Stimulated activated naive CD4-positive, alpha-beta T cell (primary cell): ENCODE results near the gene PHYH.
A peak's percentile ranks its signal among the peaks of the same experiment; 100 is the strongest.
"Not testable (repeated sequence)": the region's sequence is repeated elsewhere in the genome, so short reads cannot be mapped to it uniquely, and the experiment has no call there.

Source experiments
- DNase-seq, 6 experiments: peaks; one replicate each; lab custom pipeline; 2025; lab: John Stamatoyannopoulos, UW

The PHYH gene

DNA sequence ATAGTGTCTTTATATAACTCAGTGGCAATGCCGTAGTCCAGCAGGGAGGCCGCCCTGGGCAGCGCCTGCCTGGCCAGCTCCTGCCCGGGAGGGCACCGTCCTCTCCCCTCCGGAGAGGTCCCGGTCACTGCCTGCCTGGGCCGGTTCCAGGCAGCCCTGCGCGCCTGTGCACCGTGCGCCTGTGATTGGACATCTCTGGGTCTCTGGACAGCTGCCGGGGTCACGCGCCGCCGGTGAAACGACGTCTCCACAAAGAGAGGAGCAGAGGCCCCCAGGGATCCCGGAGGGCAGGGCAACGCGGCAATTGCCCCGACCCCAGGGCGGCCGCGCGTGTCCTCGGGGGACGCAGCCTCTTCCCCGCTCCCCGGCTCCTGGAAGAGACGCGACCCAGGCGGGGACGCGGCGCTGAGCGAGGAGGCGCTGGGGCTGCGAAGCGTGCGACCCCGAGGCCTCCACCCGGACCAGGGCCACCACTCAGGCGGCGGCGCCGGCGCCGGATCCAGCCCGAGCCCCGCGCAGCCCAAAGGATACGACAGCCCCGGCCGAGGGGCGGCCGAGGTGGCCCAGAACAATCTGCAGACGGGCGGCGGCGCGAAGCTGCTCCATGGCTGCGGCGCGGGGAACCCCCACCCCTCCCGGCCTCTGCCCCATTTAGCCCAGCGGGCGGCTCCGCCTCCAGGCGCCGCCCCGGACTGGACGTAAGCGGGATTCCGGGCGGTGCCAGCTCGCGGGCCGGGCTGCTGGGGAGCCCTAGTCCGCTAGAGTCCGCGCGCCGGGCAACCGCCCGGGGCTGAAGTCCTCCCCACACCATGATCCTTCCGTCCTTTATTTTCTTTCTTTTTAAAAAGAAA is at the start of gene PHYH:
Gene PHYH (minus strand): TSS at position 628 of the 851 bp plus-strand sequence. CDS start 22 bp downstream, at position 606.
- peak; percentile 70 to 80 (median 76) for DNase-seq

DNA sequence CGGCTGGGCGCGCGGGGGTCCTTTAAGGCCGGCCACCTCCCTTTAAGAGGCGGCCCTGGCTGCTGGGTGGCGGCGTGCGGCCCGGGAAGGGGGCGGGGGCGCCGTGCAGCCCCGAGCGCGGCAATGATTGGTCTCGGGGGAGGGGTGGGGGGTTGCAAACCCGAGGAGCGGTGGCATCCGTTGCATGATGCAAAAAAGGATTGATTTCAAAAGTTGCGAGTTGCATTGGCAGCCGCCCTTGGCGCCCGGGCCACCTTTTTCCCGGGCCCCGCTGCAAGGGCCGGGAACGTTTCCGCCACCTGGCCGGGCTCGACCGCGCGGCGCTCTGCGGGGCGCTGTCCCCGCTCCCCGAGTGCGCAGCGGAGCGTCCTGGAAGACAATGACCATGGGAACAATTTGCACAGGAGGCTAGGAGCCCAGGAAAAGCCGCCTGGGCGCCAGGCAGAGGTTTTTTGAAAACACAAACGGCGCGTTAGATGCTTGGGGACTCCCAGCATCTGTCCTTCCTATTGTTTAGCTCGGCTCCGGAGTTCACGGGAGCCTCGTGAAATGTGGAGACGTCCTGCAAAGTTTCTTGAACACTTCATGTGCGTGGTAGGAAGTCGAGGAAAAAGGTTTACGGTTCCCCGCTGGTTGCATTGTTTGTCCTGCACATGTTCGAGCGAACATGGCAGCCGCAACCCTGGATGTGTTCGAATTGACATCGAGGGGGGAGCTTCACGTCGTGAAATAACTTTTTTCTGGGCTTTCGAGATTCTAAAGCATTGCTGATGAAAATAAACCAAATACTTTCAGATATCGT is 48.6 kb upstream of the PHYH start, which contains the start of gene SEPHS1:
Gene SEPHS1 (minus strand): TSS at position 78 of the 802 bp plus-strand sequence. CDS start 3,343 bp downstream, outside the sequence.
- DNase-seq: peak; percentile 73 to 86 (median 78)

DNA sequence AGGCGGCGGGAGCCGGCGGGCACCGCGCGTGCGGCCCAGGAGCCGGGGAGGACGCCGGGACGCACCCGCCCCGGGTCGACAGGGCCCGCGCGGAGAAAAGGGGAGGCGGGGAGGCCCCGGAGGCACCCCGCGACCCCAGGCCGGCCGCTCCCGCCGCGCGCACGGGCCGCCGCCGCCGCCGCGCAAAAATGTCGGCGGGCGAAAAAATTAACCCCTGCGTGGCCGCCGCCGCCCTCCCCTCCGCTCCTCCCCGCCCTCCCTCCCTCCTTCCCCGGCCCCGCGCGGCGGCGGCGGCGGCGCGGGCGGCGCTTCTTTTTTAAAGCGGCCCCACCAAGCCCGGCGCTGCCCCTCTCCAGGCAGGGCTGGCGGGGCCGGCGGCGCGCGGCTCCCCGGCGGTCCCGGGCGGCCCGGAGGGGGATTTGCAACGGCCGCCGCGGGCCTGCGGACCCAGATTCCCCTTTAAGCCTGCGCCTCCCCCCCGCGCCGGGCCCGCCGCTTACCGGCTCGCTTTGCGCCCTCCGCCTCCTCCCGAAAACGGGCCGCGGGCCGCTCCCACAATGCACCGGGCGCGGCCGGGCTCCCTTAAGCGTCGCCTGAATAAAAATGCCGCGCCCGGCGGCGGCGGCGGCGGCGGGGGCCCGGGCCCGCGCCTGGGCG is 47.8 kb upstream of the PHYH start:
- DNase-seq: peak; percentile 60 to 88 (median 80)

DNA sequence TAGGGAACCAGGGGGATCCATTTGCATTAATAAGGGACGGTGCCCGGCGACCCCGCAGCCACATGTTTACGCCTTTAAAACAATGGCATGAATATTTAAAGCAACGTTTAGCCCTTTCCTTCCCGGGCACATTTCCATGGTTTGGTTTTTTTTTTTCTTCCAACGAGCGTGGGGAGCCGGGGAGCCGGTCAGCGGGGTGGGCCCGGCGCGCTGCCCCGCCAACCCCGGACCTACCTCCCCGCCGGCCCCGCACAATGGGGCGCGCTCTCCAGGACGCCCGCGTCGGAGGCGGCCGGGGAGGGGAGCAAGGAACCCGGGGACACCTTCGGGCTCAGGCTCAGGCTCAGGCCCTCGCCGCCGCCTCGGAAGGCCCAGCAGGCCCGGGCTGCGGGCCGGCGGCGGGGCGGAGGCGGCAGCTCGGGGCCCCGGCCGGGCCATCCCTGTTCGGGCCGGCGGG is 47.2 kb upstream of the PHYH start:
- DNase-seq: peak in 1 of 6 experiments; percentile 32

DNA sequence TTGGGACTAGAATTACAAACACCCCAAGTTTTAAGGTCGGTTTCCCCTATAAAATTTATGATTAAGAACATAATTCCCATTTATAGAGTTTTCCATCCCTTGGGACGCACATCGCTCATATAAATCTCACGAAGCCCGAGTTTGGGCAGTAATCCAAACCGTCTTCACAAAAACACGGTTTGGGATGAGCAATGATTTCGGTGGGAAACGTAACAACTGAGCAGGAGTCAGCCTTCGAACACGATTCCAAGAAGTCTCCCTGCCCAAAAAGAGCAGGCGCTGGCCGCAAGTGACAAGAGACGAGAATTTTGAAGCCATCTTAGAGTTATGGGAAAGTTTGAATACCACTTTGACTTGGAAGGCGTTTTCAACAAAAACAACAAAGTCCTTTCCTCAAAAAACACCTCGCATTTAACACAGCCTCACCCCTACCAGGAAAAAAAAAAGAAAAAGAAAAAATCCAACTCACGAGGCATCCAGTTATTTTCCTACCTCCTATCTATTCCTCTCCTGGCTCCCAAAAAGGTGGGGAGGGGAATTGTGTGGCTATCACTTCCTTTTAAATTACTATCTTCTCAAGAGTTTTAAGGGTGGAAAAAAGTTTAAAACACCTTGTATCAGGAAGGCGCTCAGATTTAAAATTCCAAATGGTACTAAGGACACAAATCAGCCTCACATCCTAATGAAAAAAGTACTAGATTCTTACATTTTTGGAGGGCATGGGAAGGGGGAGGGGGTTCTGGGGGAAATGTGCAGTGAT is 46.6 kb upstream of the PHYH start:
- DNase-seq: no peak

DNA sequence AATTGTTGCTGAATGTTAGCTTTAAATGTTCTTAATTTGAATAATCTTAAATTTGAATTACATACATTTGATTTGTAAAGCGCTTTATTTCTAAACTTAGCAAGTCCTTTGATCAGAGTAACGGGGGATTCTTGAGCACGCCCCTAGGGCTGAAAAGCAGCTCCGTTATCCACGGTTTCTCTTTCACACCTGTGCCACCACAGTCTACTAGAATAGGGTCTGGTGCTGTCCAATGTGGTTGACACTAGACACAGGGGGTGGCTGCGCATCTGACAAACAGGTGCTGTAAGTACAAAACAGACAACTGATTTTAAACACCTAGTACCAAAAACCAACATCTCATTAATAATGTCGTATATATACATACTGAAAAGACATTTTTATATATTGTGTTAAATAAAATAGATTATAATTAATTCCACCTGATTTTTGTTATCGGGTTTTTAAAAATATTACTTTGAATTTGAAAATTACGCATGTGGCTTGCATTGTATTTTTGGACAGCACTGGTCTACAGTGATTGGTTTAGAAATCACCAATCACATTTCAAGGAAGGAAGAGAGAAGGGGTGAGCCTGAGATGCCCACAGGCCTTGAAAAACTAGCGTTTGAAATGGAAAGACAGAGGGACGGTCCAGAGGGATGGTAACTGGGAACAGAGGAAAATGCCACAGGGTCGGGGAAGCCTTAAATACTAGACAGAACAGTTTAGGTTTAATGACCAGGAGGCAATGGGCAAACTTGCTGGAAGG is 40.9 kb upstream of the PHYH start:
- peak in 1 of 6 experiments; percentile 6 for DNase-seq

DNA sequence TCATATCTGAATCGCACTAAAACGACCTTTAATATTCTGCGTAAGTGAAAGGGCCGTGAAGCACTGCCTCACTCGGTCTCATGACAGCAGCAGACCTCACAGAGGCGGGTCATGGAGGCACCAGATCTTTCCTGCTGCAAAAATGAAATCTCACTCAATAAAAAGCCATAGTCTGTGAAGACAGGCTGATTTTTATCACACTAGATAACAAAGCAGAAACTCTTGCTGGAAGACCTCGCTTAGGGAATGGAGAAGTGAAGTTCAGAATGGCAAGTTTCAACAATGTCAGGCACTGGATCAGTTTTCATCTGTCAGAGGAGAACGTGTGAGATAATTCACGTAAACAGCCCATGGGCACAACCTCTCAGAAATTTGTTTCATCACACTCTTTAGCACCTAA is 40.2 kb upstream of the PHYH start:
- no peak for DNase-seq

DNA sequence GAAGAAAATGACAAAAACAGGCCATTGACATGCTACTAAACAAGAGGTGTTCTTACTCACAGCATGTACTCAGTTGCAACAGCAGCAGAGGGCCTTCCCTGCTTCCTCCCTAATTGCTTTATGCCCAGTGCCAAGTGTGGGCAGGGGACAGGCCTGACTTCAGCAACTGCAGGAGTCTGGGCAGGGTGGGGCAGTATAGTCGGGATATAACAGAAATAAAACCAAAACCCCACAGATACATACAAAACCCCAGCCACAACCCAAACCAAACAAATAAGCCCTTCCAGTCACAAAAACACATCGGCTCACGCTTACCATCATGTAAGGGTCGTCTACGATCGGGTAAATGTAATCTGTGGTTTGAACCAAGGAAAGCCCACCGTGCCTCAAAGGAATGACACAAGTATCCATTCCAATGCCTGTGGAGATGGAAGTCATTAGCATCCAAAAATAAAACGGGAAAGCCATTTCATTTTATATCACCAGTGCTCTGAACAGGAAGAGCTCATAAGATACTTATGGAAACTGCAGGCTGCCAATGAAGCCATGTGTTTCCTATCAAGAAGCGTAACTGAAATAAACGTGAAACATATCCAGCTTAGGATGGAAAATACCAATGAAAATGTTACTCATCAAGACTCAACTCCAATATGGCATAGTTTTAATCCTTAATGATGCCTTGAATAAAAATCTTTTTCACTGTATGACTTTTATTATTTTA is 38.7 kb upstream of the PHYH start:
- DNase-seq: no peak

DNA sequence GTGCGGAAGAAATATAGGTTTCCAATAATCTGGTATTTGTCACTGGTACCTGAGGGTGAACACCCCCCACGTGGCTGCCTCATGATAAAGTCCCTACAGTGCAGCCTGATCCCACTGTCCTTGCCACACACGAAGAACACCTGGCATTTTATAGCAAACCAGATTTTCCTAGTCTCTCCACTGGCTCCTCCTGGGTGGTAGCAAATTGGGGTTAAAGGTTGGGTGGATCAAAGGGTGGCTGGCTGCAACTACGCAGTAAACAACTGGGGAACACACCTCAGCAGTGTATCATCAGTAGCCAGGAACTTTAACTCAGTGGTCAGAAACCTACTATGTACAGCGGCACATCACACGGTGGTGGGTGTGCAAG is 37.9 kb upstream of the PHYH start:
- DNase-seq: no peak

DNA sequence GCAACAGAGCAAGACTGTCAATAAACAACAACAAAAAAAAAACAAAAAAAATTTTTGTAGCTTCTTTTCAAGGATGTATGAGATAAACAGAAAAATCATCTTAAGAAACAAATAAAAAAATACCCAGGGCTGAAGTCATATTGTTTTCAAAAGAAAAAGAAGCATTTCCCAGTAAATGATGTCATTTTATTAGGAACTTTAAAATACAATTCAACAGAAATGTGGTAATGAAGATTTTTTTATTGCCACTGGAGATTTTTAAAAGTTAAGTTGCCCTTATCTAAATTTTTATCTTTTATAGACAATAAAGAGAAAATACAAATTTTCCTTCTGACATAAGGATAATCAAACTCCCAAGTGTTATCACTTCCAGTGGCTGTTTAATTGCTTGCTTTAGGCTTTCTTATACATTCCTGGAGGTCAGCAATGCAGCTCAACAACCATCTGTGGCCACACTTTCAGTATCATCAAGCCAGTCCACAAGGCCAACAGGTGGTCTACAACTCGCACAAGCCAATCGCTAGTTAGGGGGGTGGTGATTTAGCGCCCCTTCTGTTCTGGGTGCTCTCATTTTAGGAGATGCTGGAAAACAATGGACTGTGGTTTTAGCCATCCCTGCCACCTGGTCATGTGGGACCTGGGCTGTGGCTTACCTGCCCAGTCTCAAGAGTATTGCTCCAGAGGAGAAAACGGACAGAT is 37.4 kb upstream of the PHYH start:
- no peak for DNase-seq

DNA sequence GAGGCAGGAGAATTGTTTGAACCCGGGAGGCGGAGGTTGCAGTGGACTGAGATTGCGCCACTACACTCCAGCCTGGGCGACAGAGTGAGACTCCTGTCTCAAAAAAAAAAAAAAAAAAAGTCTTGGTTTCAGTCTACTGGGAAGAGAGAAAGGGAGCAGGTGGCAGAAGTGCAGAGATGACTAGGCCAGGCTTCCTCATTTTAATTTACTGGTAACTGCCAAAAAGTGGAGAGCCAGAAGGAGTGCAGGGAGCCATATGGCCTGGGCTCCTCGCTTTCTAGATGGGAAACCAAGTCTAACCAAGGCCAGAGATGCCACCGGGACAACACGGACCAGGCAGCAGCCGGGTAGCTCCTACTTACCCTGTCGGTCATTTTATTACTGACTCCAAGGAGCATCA is 36.0 kb upstream of the PHYH start:
- DNase-seq: no peak

DNA sequence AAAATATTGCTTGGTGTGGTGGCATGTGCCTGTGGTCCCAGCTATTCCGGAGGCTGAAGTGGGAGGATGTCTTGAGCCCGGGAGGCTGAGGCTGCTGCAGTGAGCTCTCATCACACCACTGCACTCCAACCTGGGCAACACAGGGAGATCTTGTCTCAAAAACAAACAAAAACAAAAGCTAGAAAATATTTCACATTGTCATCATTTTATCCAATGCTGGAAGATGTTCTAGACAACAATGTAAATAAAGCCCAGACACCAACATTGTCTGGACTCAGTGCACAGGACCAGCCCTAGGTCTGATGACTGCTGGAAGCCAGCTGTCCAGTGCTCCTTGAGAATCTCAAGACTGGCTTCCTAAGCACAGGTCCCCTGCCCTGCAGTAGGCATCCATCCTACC is 34.7 kb upstream of the PHYH start:
- no peak for DNase-seq

DNA sequence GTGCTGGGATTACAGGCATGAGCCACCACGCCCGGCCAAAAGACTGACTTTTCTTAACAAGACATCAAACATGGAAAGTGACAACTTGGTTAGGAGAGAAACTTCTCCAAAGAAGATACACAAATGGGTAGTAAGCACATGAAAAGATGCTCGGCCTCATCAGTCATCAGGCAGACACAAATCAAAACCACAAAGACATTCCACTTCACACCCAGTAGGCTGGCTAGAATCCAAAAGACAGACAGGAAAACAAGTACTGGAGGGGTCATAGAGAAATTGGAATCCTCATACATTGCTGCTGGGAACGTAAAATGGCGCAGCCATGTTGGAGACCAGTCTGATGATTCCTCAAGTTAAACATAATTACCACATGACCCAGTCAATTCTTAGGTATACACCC is 31.8 kb upstream of the PHYH start:
- DNase-seq: no peak

DNA sequence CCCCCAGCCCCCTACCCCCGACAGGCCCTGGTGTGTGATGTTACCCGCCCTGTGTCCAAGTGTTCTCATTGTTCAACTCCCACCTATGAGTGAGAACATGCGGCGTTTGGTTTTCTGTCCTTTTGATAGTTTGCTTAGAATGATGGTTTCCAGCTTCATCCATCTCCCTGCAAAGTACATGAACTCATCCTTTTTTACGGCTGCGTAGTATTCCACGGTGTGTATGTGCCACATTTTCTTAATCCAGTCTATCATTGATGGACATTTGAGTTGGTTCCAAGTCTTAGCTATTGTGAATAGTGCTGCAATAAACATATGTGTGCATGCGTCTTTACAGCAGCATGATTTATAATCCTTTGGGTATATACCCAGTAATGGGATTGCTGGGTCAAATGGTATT is 31.1 kb upstream of the PHYH start:
- not testable (repeated sequence) for DNase-seq

DNA sequence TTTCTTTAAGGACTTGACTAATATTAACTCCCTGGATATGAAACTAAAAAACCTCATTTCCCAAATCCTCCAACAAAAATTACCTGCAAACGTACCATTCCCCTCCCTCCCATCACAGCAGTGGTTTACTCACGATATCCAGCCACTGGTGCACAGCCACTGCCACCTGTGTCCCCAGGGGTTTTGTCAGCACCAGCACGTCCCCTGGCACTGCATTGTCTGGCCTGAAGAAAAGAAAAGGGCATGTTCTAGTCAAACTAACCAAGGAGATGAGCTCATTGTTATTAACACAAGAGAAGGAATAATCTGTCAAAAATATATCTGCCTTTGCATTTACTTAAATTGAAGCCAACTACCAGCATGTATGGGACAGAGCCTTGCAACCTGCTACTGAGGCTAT is 29.7 kb upstream of the PHYH start:
- DNase-seq: no peak

DNA sequence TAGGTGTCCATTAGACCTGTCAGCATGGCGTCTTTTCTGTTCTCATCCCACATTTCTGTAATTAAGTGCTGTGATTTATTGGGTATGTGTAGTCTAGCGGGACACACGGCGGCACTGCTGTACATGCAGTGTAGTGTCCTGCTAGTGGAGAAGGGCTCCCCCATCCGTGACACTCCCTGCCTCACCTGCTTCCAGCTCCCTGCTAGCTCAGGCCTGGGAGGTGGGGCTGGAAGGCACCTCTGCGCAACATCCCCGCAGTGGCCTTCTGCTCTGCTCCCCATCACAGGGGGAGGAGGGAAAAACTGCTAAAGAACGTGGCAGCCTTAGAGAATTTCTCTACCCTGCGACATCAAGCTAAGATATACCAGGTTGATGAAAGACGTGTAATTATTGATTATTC is 28.7 kb upstream of the PHYH start:
- no peak for DNase-seq

DNA sequence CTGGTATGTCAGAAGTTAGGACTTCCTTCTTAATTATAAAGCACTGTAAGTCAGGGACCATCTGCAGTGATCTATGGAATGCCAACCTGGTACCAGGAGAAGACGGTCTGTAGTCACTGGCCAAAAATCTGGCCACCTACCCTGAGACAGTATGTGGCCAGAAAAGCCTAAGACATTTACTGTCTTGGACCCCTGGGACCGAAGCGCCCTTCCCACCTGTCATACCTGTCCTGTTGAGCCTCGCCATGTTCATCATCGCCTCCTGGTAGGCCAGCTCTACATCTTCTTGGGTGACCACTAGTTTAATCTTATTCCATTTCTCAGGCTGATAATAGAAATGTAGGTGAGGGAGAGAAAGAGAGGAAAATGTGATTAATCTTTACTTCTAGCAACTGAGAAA is 28.3 kb upstream of the PHYH start:
- DNase-seq: no peak

DNA sequence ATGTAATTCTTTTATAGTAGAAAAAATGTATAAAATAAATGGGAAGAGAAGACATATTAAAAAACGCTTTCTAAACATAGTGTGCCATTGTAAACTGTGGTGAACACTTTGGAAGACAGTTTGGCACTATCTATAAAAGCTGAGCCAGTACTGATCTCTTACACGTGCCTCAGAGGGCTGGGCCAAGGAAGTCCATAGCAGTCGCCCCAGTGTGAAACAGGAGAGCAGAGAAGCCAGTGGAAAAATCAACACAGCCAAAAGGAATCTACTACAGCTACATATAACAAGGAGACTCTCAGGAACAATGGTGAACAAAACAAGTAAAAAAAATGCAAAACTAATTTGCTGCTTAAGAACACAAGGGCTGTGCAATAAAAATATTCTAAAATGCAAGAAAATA is 27.7 kb upstream of the PHYH start:
- DNase-seq: no peak

DNA sequence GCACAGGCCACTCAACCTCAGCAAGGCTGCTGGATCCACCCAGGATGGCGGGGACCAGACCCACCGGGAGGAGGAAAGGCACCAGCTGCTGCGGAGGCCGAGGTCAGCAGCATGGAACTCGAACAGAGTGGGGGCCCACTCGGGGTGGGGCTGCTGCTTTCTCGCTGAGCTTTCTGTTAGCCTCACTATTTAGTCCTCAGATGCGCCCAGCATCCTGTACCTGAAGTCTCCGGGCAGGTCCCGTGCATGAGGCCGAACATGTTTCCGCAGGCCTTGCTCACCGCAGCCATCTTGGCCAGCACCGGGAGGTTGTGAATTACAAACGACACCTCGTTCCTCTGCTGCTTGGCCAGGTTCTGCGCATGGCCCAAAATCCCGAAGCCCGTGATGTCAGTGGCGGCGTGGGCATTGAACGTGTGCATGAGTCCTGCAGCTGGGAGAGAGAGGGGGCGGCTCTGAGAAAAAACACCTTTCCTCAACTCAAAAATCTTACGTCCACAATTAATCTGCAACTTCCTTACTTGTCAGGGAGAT is 22.8 kb upstream of the PHYH start:
- no peak for DNase-seq
